Panc1 (cell line): ENCODE measurements around the gene MAGI2. TPM values are rescaled to one million over a fixed set of nuclear protein-coding genes. Genes with fewer than 3 reads are reported as not detected.

Source experiments
- ATAC-seq: fragments of 200-7000 bp; cut with Tn5 transposase; 2 replicates; pipeline ENCODE4 v1.9.1; 2020; ENCODE audit warnings: mild to moderate bottlenecking, moderate library complexity
- BruUV-seq: library from RNA; stranded (reverse); fragments of 400-500 nt; replicated peaks from 2 replicates; lab custom pipeline; 2021; lab: Mats Ljungman, UMichigan
- CTCF ChIA-PET: fragments of 300-600 bp; sonication (Branson Sonifier 250); formaldehyde crosslinking; loops from one replicate; lab custom pipeline; 2022; ENCODE audit warnings: antibody characterized with exemption; lab: Charles Lee
- POLR2A ChIA-PET: fragments of 300-600 bp; sonication (Branson Sonifier 250); formaldehyde crosslinking; loops from one replicate; lab custom pipeline; 2022; ENCODE audit warnings: antibody characterized with exemption; lab: Charles Lee
- DNase-seq: peaks from one replicate; pipeline ENCODE4 v3.0.0-alpha.2; 2010; ENCODE audit warnings: low read depth, low spot score
- H3K27ac ChIP-seq: 2 replicates; pipeline ENCODE4 v1.5.1; 2011; ENCODE audit warnings: mild to moderate bottlenecking, low read length, inconsistent platforms
- H3K27me3 ChIP-seq: fragments of 200-500 bp; sonication (Bioruptor generic); 2 replicates; pipeline ENCODE4 v1.6.0; 2014; ENCODE audit warnings: low read length, inconsistent platforms; ENCODE audit not compliant: control insufficient read depth, insufficient read depth
- H3K36me3 ChIP-seq: fragments of 200-500 bp; sonication (Bioruptor generic); 2 replicates; pipeline ENCODE4 v1.5.1; 2014; ENCODE audit warnings: inconsistent platforms, mild to moderate bottlenecking, low read length, moderate library complexity; ENCODE audit not compliant: control insufficient read depth, insufficient read depth
- H3K4me1 ChIP-seq: 2 replicates; pipeline ENCODE4 v1.5.1; 2011; ENCODE audit warnings: inconsistent platforms, mild to moderate bottlenecking, low read length, moderate library complexity; ENCODE audit not compliant: control insufficient read depth, insufficient read depth
- H3K4me3 ChIP-seq, 2 experiments: 2 replicates each; pipeline ENCODE4 v1.5.1; 2011 to 2012; ENCODE audit warnings: low read depth in 2 of 2, low read length in 2 of 2, mild to moderate bottlenecking in 2 of 2, inconsistent platforms in 1 of 2, moderate library complexity in 1 of 2
- H3K9me3 ChIP-seq: fragments of 200-500 bp; sonication (Bioruptor generic); 2 replicates; pipeline ENCODE4 v1.5.1; 2014; ENCODE audit warnings: low read depth, mild to moderate bottlenecking, inconsistent platforms, low read length, moderate library complexity; ENCODE audit not compliant: control insufficient read depth, insufficient read depth
- CTCF ChIP-seq: fragments of 450-650 bp; IDR thresholded peaks from 2 replicates; pipeline ENCODE4 v1.5.1; 2017; ENCODE audit warnings: mild to moderate bottlenecking
- POLR2AphosphoS5 ChIP-seq: IDR thresholded peaks from 2 replicates; pipeline ENCODE4 v1.6.1; 2012; ENCODE audit warnings: mild to moderate bottlenecking, low read depth, low read length, moderate library complexity
- REST ChIP-seq, 2 experiments: IDR thresholded peaks; 2 replicates each; pipeline ENCODE4 v1.6.1; 2011 to 2012; ENCODE audit warnings: low read depth in 2 of 2, control low read depth in 1 of 2, low read length in 1 of 2, mild to moderate bottlenecking in 1 of 2, moderate library complexity in 1 of 2; ENCODE audit not compliant: insufficient read depth in 1 of 2
- SIN3A ChIP-seq: IDR thresholded peaks from 2 replicates; pipeline ENCODE4 v1.6.1; 2012; ENCODE audit warnings: low read depth, mild to moderate bottlenecking, low read length, moderate library complexity, borderline replicate concordance; ENCODE audit not compliant: insufficient read depth
- TCF7L2 ChIP-seq: IDR thresholded peaks from 2 replicates; pipeline ENCODE4 v1.6.1; 2011; ENCODE audit warnings: mild to moderate bottlenecking, low read depth, low read length, inconsistent platforms
- in situ Hi-C: cut with HindIII; loops from 2 replicates; pipeline ENCODE4 v1.10.0; 2016; ENCODE audit warnings: low sequenced_read_pairs, low pct_unique_long_range_greater_than_20kb
- intact Hi-C: fragments of 100-400 bp; cut with micrococcal nuclease; formaldehyde crosslinking; loops from one replicate; pipeline ENCODE4 v1.10.0; 2022; ENCODE audit not compliant: unreplicated experiment
- total RNA-seq: library from RNA; stranded (reverse); gene quantifications from one replicate; pipeline ENCODE4 v1.2.1, GENCODE V29; 2021; ENCODE audit not compliant: unreplicated experiment

The MAGI2 gene
- total RNA-seq, 1 experiment from 2014 or later: 5.4 TPM

GRCh38 chr7:79212334-79212733 lies 241.1 kb downstream of the MAGI2 start:
- Histone ChIP-seq H3K4me3 (no peak overlapping the region), H3K4me1 (peaks cover 3% of the 10 kb centered on the region; the same call in 1 of the 2 replicates), H3K9me3 (no peaks in the 10 kb centered on the region), H3K27ac (no peak overlapping the region), H3K36me3 (no peaks in the 10 kb centered on the region), H3K27me3 (no peaks in the 10 kb centered on the region)
- in situ Hi-C loops: no loop called here
- CTCF ChIA-PET: no interaction called here
- TF ChIP-seq TCF7L2: no peak
- no peak for TF ChIP-seq CTCF
- TF ChIP-seq SIN3A: no peak
- no peak for TF ChIP-seq REST (IDR thresholded peaks at IDR 0.05; ENCODE audit: insufficient read depth in 1 of 2, low read depth in 2 of 2, low read length in 1 of 2)
- no peak for TF ChIP-seq POLR2AphosphoS5
- ATAC-seq: no peak
- BruUV-seq: no TSS peak
- POLR2A ChIA-PET: no interaction called here
- no peak for DNase-seq
- intact Hi-C loops: no loop called here

- CTCF ChIA-PET: no interaction called here
- POLR2A ChIA-PET: no interaction called here
- DNase-seq (no peak), ATAC-seq (no peak)
- Histone ChIP-seq H3K9me3 (no peaks in the 10 kb centered on the region), H3K27me3 (no peaks in the 10 kb centered on the region), H3K36me3 (no peaks in the 10 kb centered on the region), H3K4me3 (no peak overlapping the region), H3K27ac (no peak overlapping the region), H3K4me1 (peaks cover 3% of the 10 kb centered on the region; the same call in 1 of the 2 replicates)
- TF ChIP-seq TCF7L2 (no peak), POLR2AphosphoS5 (no peak), SIN3A (no peak), CTCF (no peak), REST (IDR thresholded peaks at IDR 0.05; ENCODE audit: insufficient read depth in 1 of 2, low read depth in 2 of 2, low read length in 1 of 2) (no peak)
- in situ Hi-C loops: no loop called here
- BruUV-seq: no TSS peak
- intact Hi-C loops: no loop called here
Measured at GRCh38 chr7:79211724-79212123, 241.7 kb downstream of the MAGI2 start.
